ENCODE results near the gene RBL1. TPM values are rescaled to one million over a fixed set of nuclear protein-coding genes. Genes with fewer than 3 reads are reported as not detected.
"Not testable (repeated sequence)": the region's sequence is repeated elsewhere in the genome, so short reads cannot be mapped to it uniquely, and the experiment has no call there.

RBL1 gene
- total RNA-seq, 2 experiments from 2014 or later = 44.1 to 45.4 TPM

GRCh38 chr20:36966965-36967364 is 128.8 kb downstream of the RBL1 start:
- POLR2A ChIA-PET, CTCF ChIA-PET: not testable (repeated sequence)

- POLR2A ChIA-PET, CTCF ChIA-PET: not testable (repeated sequence)
Observed at GRCh38 chr20:36962354-36962941, 133.3 kb downstream of the RBL1 start.

- POLR2A ChIA-PET = no interaction called here
- CTCF ChIA-PET = interaction anchor here (0.6 to 0.7 kb wide), 2 partner anchors 23 to 67 kb away, joined by 3 read pairs; no protein-coding TSS in a partner anchor
Observed at GRCh38 chr20:36959242-36959641, 136.6 kb downstream of the RBL1 start.

- POLR2A ChIA-PET = no interaction called here
Observed at GRCh38 chr20:36957875-36958667, 137.7 kb downstream of the RBL1 start.

GRCh38 chr20:36956674-36957073 is 139.1 kb downstream of the RBL1 start:
- ChIA-PET POLR2A (no interaction called here), CTCF (no interaction called here)

More at GRCh38 chr20:36957875-36958667, 137.7 kb downstream of the RBL1 start:
- CTCF ChIA-PET = no interaction called here

- ChIA-PET CTCF (interaction anchor here (0.8 kb wide), 1 partner anchor 19 kb away, joined by 3 read pairs; no protein-coding TSS in a partner anchor), POLR2A (no interaction called here)
Observed at GRCh38 chr20:36956016-36956415, 139.8 kb downstream of the RBL1 start.

- ChIA-PET CTCF (no interaction called here), POLR2A (no interaction called here)
Observed at GRCh38 chr20:36951979-36952738, 143.6 kb downstream of the RBL1 start.

GRCh38 chr20:36951198-36951978 is 144.4 kb downstream of the RBL1 start, which contains the start of gene SAMHD1:
TSS of gene SAMHD1 (minus strand) at chr20:36951708. CDS start at chr20:36951643, 65 bp downstream.
- CTCF ChIA-PET = no interaction called here
- POLR2A ChIA-PET = no interaction called here

- ChIA-PET CTCF (no interaction called here), POLR2A (no interaction called here)
Observed at GRCh38 chr20:36950414-36951197, 145.2 kb downstream of the RBL1 start.

Other genes starting within 250 kb of the RBL1 start
- gene TLDC2, start 219.9 kb downstream of the RBL1 start, total RNA-seq = not detected
- 10 to 100 TPM; 38.6 to 41.5 TPM for gene SAMHD1, start 144.3 kb downstream of the RBL1 start, total RNA-seq
- 100 to 1,000 TPM; 161 to 165 TPM for gene RPN2, start 83.3 kb upstream of the RBL1 start, total RNA-seq
- gene MROH8, start 83.6 kb upstream of the RBL1 start, total RNA-seq = 1 to 10 TPM; 1.8 to 3.7 TPM
- not detected for gene GHRH, start 165.8 kb upstream of the RBL1 start, total RNA-seq
- 10 to 100 TPM; 15.1 to 15.2 TPM for gene MANBAL, start 193.7 kb upstream of the RBL1 start, total RNA-seq